Measurements from ENCODE around the gene AFAP1L1.
"Not testable (repeated sequence)": the region's sequence is repeated elsewhere in the genome, so short reads cannot be mapped to it uniquely, and the experiment has no call there.

The AFAP1L1 gene

GRCh38 chr5:149389552-149390495 lies 118.2 kb downstream of the AFAP1L1 start:
- no peak for DNase-seq (ENCODE audit: low read depth in 2 of 2)

GRCh38 chr5:149391076-149391475 lies 119.4 kb downstream of the AFAP1L1 start:
- DNase-seq (ENCODE audit: low read depth in 2 of 2) = not testable (repeated sequence)
